Ishikawa (cell line): ENCODE results near the gene ST14.

Experiments
- CEBPB ChIP-seq: IDR thresholded peaks from 2 replicates; pipeline ENCODE4 v1.6.1; 2012
- CREB1 ChIP-seq: IDR thresholded peaks from 2 replicates; pipeline ENCODE4 v1.6.1; 2012; ENCODE audit warnings: low read depth
- EGR1 ChIP-seq: IDR thresholded peaks from 2 replicates; pipeline ENCODE4 v1.6.1; 2012
- EP300 ChIP-seq: IDR thresholded peaks from 2 replicates; pipeline ENCODE4 v1.6.1; 2012; ENCODE audit warnings: borderline replicate concordance
- FOXM1 ChIP-seq: IDR thresholded peaks from 2 replicates; pipeline ENCODE4 v1.6.1; 2012; ENCODE audit warnings: low read depth, borderline replicate concordance
- YY1 ChIP-seq: IDR thresholded peaks from 2 replicates; pipeline ENCODE4 v1.6.1; 2012; ENCODE audit warnings: low read depth
- TF ChIP-seq, protein P1 (sequence below): IDR thresholded peaks from 2 replicates; pipeline ENCODE4 v1.6.1; 2012; ENCODE audit warnings: low read depth, mild to moderate bottlenecking

DNA sequence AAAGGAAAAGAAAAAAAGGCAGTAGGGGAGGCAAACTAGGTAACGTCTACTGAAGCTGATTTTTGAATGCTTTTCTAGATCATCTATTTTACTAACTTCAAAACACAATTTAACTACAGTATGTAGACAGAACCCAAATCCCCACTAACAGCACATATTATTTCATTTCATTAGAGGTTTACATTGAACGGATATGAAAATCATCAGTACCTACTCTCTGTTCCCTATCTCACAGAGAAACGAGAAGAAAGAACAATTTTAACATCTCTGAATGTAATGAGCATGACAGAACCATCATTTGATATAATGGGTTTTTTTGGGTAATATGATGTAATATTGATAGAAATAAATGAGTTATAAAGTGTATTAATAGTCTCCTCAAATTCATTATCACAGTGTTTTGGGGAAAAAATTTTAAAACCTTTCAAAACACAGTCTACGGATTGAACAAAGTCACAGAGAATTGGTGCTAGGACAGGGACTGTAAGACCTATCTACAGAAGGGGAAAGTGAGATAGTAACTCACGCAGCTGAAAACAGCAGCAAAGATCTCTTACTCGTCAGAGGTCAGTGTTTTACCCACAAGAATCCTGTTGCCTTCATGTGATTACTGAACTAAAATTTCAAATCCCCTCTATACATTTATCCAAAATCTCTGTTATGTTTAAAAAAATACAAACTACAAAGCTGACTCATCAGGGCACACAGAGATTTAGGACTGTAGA lies 77.9 kb downstream of the ST14 start:
- no peak for TF ChIP-seq EGR1
- no peak for TF ChIP-seq CREB1
- TF ChIP-seq YY1, result no peak
- no peak for TF ChIP-seq CEBPB
- TF ChIP-seq, protein P1, sequence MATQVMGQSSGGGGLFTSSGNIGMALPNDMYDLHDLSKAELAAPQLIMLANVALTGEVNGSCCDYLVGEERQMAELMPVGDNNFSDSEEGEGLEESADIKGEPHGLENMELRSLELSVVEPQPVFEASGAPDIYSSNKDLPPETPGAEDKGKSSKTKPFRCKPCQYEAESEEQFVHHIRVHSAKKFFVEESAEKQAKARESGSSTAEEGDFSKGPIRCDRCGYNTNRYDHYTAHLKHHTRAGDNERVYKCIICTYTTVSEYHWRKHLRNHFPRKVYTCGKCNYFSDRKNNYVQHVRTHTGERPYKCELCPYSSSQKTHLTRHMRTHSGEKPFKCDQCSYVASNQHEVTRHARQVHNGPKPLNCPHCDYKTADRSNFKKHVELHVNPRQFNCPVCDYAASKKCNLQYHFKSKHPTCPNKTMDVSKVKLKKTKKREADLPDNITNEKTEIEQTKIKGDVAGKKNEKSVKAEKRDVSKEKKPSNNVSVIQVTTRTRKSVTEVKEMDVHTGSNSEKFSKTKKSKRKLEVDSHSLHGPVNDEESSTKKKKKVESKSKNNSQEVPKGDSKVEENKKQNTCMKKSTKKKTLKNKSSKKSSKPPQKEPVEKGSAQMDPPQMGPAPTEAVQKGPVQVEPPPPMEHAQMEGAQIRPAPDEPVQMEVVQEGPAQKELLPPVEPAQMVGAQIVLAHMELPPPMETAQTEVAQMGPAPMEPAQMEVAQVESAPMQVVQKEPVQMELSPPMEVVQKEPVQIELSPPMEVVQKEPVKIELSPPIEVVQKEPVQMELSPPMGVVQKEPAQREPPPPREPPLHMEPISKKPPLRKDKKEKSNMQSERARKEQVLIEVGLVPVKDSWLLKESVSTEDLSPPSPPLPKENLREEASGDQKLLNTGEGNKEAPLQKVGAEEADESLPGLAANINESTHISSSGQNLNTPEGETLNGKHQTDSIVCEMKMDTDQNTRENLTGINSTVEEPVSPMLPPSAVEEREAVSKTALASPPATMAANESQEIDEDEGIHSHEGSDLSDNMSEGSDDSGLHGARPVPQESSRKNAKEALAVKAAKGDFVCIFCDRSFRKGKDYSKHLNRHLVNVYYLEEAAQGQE, result no peak
- no peak for TF ChIP-seq FOXM1
- no peak for TF ChIP-seq EP300
